Right lobe of liver (tissue), 4 donors: ENCODE measurements around the gene PPP2R5A.

Source experiments
- POLR2A ChIP-seq: fragments of 450-650 bp; IDR thresholded peaks from one replicate; pipeline ENCODE4 v1.6.1; 2017; ENCODE audit warnings: antibody characterized with exemption, mild to moderate bottlenecking
- TF ChIP-seq, protein P1 (sequence below), 4 donors: fragments of 200-600 bp in 3 of 4; fragments of 450-650 bp in 1 of 4; IDR thresholded peaks; one replicate each; pipeline versions ENCODE4 v1.5.1 to v1.8.0; 2016 to 2022; ENCODE audit warnings: antibody characterized with exemption in 4 of 4, mild to moderate bottlenecking in 2 of 4
- donor health status: DM: no; HTN: no; CAD: no.
- donor health status: DM: no; HTN: no; CAD: no.
- donor health status: DM: no; HTN: yes; CAD: no.

DNA sequence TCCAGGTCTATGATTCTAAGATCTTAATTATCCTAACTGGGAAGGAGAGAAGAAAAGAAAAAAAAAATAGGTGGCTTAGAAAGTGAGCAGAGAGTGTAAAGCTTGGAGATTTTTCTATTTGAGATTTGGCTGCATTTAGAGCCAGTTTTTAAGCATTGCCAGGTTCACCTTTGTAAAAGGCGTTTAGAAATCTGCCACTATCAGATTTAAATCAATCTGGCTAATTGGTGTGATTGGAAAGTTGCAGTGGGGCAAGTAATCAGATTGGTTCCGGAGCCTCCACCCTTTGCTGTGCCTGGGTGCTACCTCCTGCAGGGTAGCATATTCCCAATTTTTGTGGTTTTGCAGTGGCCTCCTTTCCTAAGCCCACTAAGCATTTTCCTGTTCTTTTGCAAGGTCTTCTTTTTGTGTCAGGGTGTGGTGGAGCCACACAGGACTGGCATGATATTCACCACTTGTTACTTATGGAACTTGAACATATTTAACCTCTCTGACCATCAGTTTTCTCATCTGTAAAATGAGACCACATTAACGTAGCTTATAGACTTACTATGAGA is 48.5 kb upstream of the PPP2R5A start:
- TF ChIP-seq, protein P1, sequence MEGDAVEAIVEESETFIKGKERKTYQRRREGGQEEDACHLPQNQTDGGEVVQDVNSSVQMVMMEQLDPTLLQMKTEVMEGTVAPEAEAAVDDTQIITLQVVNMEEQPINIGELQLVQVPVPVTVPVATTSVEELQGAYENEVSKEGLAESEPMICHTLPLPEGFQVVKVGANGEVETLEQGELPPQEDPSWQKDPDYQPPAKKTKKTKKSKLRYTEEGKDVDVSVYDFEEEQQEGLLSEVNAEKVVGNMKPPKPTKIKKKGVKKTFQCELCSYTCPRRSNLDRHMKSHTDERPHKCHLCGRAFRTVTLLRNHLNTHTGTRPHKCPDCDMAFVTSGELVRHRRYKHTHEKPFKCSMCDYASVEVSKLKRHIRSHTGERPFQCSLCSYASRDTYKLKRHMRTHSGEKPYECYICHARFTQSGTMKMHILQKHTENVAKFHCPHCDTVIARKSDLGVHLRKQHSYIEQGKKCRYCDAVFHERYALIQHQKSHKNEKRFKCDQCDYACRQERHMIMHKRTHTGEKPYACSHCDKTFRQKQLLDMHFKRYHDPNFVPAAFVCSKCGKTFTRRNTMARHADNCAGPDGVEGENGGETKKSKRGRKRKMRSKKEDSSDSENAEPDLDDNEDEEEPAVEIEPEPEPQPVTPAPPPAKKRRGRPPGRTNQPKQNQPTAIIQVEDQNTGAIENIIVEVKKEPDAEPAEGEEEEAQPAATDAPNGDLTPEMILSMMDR (IDR thresholded peaks at IDR 0.05), result no peak
- no peak for TF ChIP-seq POLR2A
